AG09319 (cell line): ENCODE measurements around the gene GABRB2.

Source experiments
- DNase-seq: peaks from one replicate; pipeline ENCODE4 v3.0.0-alpha.2; 2010; ENCODE audit warnings: low read depth; ENCODE audit errors: extremely low read depth
- TF ChIP-seq, protein P1 (sequence below): IDR thresholded peaks from 2 replicates; pipeline ENCODE4 v1.5.1; 2011; ENCODE audit warnings: low read depth, mild to moderate bottlenecking, inconsistent platforms, low read length, moderate library complexity

The GABRB2 gene

DNA sequence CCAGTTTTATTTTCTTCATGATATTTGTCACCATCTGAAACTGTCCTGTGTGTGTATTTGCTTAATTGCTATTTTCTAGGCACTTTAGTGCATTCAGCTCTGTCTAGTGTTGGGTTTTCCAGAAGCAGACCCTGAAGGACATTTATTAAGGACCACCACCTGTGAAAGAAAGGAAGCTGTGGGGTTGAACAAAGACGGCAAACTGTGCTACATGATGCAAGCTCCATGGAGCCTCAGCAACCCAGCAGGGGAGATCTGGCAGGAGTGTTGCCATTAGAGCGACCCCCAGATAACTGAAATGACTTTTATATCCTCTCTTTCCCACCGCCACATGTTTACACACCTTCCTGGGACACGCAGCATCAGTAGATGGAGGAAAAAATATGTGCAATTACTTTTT lies 125.5 kb downstream of the GABRB2 start:
- TF ChIP-seq, protein P1, sequence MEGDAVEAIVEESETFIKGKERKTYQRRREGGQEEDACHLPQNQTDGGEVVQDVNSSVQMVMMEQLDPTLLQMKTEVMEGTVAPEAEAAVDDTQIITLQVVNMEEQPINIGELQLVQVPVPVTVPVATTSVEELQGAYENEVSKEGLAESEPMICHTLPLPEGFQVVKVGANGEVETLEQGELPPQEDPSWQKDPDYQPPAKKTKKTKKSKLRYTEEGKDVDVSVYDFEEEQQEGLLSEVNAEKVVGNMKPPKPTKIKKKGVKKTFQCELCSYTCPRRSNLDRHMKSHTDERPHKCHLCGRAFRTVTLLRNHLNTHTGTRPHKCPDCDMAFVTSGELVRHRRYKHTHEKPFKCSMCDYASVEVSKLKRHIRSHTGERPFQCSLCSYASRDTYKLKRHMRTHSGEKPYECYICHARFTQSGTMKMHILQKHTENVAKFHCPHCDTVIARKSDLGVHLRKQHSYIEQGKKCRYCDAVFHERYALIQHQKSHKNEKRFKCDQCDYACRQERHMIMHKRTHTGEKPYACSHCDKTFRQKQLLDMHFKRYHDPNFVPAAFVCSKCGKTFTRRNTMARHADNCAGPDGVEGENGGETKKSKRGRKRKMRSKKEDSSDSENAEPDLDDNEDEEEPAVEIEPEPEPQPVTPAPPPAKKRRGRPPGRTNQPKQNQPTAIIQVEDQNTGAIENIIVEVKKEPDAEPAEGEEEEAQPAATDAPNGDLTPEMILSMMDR = no peak

DNA sequence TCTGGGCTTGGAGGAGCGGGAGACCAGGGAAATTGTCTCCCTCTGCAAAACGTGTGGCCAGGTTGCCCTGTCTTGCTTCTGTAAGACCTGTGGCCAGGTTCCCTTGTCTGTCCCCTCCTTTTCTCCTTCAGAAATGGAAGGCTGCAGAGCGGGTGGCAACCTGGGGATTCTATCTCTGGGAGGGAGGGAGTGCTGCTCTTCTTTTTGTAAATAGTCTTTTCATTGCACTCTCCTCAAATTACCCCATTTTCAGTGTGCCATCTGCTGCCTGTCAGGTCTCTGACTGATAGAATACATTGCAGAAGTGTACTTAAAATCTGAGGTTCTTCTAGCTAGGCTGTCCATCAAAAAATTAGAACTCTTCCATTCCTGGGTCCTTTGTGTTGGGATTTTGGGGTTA lies 126.0 kb downstream of the GABRB2 start:
- DNase-seq = no peak
- TF ChIP-seq, protein P1 = no peak

More for the DNA sequence above, 125.5 kb downstream of the GABRB2 start:
- DNase-seq = no peak

DNA sequence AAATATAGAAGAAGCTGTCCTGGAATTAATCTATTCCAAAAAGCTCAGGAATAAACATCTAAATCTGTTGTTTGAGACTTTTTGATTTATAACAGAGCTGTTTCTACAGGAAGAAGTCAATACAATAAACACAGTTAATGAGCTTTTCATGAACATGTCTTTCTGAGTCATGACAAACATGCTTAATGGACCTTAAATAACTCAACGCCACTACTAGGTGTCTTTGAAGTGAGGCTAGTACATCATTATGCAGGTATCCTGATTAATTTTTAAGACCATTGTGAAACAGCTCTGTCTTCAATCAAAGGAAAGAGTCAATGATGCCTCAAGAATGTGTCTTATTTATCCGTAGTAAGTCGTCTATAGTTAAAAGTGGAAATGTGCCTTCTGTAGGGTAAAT lies 131.6 kb downstream of the GABRB2 start:
- no peak for DNase-seq
- TF ChIP-seq, protein P1 = no peak

DNA sequence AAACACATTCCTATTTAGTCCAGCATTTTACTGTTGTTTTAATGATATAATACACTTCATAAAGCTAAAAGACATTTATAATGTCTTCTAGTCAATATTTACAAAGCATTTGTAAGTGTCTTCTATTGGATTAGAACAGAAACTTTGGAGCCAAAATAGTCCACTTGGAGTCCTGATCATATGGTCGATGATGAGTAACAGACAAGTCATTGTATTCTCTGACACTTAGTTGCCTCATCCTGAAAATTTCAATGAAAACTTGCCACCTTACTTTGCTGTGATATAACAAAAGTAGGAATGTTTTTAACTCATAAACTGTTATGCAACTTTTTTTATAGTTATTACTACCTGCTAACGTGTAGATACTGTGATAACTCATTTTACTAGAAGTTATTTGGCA lies 132.5 kb downstream of the GABRB2 start:
- DNase-seq = no peak
- TF ChIP-seq, protein P1 = no peak

DNA sequence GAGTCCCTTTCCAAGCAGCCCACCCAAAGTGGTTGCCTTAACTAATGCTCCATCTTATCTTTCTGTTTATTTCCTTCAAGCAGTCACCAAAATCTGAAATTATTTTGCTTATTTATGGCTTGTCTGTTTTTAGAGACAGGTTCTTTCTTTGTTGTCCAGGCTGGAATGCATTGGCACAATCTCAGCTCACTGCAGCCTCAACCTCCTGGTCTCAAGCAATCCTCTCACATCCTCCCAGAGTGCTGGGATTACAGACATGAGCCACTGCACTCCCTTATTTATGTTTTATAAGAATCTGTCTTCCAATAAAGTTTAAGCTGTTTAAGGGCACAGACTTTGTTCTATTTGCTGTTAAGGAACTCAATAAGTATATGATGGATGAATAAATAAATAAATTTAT lies 133.7 kb downstream of the GABRB2 start:
- TF ChIP-seq, protein P1 = no peak
- no peak for DNase-seq

DNA sequence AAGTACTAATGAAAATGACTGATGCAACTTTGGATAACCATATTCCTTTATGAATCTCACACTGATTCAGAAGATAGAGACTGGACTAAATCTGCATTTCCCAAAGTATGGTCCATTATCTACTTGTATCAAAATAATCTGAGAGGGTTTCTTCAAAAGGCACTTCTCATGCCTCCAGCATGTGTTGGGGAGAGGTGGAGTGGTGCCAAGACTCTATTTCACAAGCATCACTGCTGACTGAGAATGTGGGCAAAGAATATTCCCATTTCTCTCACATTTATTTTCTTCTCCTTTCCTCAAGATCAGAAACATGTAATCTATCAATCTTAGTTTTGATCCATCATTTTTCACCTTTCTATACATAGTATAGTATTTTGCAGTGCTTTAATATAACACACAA lies 135.4 kb downstream of the GABRB2 start:
- no peak for DNase-seq
- TF ChIP-seq, protein P1 = no peak

DNA sequence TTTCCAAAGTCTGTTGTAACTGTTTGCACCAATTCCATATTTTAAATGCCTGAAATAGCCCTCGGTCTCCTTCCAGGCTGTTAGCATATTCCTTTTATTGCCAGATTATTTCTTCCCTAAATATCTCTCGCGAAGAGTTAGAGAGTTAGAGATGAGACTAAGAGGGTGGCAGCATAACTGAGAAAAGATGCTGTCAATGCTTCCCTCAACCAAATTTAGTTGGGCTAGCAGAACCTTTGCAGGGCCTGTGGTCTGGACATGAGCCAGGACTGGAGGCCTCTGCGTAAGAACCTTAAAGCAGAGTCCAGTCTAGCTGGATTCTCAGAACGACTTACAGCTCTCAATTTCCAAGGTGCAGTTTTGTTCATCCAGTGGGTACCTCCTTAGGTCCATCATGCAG lies 135.9 kb downstream of the GABRB2 start:
- no peak for DNase-seq
- TF ChIP-seq, protein P1 = no peak

DNA sequence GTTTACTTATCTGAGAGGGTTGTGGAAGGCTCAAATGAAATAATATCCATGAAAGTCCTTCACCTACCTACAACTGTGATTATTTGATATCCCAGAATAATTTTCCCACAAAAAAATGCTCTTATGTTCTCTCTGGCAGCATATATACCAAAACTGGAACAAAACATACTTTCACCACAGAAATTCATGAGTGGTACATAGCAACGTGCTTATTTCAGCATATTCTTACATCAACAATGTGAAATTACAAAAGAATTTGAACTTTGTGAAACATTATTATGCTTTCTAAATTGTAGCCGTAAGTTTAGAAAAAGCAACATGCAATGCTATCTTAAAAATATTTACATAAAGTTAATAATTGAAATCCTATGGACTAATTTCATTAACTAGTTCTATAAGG lies 137.1 kb downstream of the GABRB2 start:
- DNase-seq = no peak
- TF ChIP-seq, protein P1 = no peak
